Stimulated activated CD8-positive, alpha-beta memory T cell treated with anti-CD3 and anti-CD28 coated beads, Interleukin-4, amount 100 ng/mL, for 1 hour (primary cell): ENCODE results near the gene POU6F2.

ENCODE experiments used
- DNase-seq, 2 donors: peaks; one replicate each; pipeline ENCODE4 v3.0.0-alpha.2; 2020; ENCODE audit warnings: low read depth in 2 of 2, low spot score in 1 of 2

The POU6F2 gene

GRCh38 chr7:39488467-39489393 lies 511.0 kb downstream of the POU6F2 start:
- no peak for DNase-seq

- no peak for DNase-seq
Observed at GRCh38 chr7:39490296-39490695, 512.6 kb downstream of the POU6F2 start.

DNA sequence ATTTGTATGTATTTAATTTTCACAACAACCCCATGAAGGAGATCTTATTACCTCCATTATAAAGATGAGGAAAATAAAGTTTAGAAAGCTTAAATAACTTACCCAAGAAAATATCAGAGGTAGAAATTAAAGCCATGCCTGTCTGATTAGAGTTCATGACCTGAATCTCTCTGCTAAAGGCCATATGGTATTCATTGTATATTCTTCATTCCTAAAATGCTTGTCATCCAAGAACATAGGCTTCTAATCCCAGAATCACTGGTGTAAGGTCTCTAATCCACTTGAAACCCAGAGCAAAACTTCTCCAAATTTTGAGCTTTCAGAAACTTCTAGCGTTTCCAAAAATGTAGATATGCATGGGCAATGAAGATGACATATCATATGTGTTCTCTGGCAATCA lies 516.2 kb downstream of the POU6F2 start:
- DNase-seq = no peak

DNA sequence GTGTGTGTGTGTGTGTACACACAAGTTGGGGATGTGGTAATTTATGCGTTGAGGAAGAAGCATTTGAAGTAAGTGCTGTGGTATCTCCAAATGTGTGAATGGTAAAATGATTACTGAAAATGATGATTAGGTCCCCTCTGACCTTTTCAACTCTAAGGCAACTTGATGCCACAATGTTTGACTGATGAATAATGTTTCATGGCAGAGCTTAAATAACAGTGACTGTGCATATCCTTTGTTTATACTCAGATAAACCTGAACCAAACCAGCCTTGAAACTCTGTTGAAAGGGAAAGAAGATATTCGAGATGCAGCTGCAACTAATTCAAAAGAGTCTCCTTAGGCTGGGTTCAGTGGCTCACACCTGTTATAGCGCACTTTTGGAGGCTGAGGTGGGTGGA lies 523.6 kb downstream of the POU6F2 start:
- DNase-seq = no peak

DNA sequence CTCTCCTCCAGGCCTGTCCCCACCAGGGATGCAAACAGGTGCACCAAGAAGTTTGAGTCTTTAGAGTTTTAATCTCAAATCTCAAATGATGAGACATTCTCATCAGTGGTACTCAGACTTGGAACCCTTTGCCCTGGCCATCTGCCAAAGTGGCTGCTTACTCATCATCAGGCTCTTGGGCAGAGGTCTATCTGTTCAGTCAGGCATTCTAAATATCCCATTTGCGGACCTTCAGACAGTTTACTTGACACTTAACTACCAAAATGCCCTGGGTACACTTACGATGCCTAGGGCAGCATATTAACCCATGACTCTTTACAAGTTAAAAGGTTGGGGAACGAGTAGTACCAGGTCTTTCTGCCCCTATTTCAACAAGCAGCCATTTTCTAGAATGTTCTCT lies 527.3 kb downstream of the POU6F2 start:
- no peak for DNase-seq

DNA sequence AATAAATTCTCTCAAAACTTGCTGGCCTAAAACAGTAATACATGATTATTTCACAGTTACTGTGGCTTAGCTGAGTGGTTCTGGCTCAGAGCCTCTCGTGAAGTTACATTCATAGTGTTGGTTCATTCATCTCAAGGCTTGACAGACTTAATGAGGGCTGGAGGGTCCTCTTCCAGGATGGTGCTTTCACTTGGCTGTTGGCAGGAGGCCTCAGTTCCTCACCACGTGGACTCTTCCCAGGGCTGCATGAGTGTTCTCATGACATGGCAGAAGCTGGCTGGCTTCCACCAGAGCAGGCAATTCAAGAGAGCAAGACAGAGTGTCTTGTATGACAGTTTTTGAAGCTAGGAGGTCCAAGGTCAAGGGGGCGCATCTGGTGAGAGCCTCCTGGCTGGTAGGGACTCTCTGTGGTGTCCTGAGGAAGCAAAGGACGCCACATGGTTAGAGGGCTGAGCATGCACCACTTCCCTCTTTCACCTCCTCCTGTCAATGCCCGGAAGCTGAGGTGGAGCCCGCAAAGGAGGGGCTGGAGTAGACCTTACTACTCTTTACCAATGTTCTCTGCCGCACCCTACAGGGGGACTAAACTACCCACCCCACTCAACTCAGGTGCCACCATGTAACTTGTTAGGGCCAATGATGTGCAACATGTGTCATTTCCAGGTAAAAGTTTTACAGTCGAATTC lies 530.3 kb downstream of the POU6F2 start:
- no peak for DNase-seq

DNA sequence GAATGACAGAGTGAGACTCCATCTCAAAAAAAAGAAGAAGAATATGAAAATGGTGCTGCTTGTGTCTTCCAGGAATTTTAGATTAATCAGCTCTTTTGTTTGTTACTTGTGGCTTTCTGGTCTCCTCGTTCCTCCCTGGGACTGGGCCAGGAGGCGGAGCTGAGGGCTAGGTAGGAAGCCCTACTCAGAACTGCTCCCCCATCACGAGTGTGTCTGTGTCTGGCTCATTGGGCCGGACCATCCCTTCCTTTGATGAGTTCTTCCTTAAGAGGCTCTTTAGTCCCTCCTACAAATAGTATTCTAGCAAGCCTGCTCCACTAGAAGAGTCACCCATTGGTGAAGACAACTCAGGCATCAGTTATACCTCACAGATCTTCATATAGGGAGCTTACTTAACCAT lies 531.7 kb downstream of the POU6F2 start:
- no peak for DNase-seq

GRCh38 chr7:39509912-39510311 lies 532.2 kb downstream of the POU6F2 start:
- DNase-seq = no peak

DNA sequence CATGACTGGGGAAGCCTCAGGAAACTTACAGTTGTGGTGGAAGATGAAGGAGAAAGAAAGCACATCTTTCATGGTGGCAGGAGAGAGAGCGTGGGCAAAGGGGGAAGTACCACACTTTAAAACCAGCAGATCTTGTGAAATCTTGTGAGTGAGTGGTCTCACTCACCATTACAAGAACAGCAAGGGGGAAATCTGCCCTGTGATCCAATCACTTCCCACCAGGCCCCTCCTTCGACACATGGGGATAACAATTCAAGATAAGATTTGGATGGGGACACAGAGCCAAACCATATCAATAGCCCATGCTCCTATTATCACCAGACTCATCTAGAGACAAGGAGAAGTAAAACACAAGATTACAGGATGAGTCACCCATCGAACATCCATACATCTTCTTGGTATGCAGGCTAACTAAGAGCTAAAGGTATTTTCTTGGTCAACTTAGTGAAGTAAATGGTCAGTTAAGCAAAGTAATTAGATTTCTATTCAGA lies 533.2 kb downstream of the POU6F2 start:
- DNase-seq = no peak

DNA sequence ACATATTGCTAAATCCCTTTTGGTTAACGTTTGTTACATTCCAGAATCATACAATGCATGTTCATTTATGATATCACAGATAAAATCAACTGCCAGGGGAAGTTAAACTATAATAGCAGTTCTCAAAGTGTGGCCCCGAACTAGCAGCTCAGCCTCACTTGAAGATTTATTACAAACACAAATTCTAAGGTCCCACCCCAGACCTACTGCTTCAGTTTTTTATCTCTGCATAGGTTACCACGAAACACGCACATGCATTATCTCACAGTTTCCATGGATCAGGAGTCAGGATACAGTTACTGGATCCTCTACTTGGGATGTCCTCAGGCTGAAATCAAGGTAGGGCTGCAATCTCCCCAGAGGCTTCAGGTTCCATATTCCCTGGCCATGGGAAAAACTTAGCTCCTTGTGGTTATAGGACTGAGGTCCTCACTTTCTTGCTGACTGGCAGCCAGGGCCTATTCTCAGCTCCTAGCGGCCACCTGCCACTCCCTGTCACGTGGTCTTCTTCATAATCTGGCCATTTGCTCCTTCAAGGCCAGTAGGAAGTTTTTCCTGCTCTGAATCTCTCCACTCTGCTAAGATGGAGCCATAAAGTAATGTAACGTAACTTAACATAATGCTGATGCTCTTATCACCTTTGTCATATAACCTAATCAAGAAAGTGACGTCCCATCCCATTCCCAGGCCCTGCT lies 538.0 kb downstream of the POU6F2 start:
- DNase-seq = no peak

DNA sequence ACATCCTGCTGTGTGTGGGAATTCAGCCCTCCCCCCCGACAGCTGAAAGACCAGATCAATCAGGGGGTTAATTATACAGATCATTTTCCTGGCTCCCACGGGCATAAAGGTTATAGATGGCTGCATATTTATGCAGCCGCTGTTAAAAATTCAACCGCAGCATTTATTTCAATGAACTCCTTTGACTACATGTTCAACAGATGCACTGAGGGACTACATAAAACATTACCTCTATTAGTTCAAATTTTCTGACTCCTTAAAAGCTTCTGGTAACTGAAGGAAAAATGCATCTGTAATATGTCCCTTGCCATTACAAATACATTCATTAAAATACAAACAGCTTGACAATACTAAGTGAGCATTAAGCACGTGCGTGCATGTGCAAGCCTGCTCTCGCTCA lies 538.8 kb downstream of the POU6F2 start:
- DNase-seq = no peak

DNA sequence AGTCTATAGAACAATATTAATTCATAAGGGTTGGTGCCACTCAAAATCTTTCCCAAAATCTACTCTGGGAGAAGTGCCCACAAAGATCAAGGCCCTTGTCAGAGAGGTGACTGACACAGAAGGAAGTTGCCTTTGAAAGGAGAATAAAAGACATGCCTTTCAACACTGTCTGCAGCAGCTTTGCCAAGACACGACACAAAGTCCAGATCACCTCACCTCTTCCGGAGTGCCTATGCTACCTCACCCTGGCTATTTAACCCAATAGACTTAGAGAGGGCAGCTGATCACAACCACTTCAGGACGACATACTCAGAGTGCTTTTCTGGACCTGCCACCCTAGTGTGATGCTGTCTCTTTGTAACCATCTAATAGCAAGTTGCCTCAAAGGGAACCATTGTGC lies 539.5 kb downstream of the POU6F2 start:
- no peak for DNase-seq
